Nucleus accumbens (tissue), 56 donors: ENCODE data around the gene HOGA1.
"Not testable (repeated sequence)": the region's sequence is repeated elsewhere in the genome, so short reads cannot be mapped to it uniquely, and the experiment has no call there.

Experiments
- DNase-seq, 56 donors: peaks; one replicate each; lab custom pipeline; 2025; lab: John Stamatoyannopoulos, UW

The HOGA1 gene

DNA sequence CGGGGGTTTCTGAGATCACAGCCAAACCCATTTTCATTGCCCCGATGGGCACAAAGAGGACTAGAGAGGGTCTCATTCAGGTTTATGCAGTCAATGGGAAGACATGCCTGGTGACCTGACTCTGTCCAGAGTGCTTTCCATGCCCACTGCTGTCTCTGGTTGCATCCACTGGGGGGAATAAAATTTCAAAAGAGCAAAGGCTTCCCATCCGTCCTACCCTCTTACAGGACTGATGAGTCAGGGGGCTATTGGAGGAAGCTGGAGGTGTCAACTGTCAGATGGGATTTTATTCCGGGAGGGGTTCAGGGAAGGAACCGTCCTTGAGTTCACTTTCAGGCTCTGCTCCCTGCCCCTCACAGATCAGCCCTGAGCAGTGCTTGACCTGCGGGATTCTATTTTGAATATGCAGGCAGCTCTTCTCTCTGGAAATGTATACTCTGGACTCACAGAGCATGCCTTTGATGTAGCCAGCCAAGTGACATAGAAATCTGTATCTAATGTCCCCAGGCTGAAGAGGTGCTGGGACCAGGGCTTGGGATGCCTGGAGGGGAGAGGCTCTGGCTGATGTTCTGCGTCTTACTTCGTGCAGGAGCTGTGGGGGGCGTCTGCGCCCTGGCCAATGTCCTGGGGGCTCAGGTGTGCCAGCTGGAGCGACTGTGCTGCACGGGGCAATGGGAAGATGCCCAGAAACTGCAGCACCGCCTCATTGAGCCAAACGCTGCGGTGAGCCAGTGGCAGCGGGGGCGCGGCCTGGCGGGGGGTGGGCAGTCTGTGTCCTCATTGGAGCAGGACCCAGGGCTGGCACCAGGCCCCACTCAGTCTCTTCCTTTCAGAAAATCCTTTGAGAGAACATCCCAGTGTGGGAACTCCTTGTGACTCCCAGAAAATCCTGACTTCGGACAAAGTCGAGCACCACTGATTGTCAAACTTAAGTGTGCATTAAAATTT lies 17.4 kb downstream of the HOGA1 start:
- DNase-seq, result peak in 33 of 56 donors; percentile 6 to 69 (median 37)

DNA sequence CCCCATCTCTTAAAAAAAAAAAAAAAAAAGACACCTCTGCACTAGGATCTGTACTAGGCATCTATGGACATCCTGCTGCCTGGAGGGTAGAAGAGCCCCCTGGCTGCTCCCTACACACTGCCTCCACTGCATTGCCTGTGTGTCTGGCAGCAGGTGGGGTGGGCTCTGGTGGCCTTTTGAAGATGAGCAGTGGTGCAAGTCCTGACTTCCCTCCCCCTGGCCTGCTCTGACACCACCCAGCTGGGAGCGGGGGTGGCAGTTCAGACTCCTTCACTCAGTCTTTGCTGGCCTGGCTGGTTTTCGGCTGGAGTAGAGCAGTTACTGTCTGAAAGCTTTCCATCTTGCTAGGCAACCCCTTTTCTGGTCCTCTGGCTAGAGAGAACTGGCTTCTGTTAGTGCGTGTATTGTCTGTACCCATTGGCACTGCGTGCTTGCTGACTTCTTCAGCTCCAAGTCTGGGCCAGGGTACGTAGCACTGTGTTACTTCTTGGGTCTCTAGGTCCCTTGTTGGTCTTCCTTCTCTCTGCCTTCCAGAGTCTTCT lies 23.0 kb downstream of the HOGA1 start:
- peak in 24 of 56 donors; percentile 3 to 74 (median 28) for DNase-seq

DNA sequence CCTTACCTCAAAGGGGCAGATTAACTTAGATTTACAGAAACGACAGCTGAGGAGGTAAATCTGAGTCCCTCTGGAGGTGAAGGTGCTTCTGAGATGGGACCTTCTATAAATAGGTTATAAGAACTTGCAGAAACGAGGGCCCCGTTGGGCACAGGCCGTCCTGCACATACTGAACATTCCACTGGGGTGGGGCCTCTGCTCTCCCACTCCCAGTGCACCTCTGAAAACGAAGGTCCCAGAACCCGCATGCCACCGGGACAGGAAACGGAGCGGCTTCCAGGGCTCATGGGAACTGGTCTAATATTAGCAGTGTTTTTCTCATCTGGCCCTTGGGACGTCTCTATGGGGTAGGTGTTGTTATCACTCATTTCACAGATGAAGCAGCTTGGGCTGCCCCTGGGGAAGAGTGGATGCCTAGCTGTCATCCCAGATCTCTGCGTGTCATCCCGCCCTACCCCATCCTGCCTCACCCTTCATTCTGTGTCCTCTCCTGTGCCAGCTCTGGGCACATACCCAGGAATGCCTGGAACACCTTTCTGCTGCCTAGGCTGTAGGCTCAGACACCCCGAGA lies 24.9 kb downstream of the HOGA1 start:
- DNase-seq, result no peak

DNA sequence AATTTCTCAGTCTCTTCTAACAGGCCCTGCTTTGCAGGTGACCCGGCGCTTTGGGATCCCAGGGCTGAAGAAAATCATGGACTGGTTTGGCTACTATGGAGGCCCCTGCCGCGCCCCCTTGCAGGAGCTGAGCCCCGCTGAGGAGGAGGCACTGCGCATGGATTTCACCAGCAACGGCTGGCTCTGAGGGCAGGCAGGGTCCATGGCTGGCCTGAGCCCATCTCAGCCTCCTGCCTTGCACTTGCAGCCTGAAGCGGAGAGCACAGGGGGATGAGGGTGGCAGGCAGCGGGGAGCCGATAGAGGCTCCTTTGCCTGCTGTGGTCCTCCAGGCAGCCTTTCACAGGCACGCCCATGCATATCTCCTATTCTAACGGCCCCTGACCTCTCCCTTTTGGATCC lies 27.3 kb downstream of the HOGA1 start:
- no peak for DNase-seq

GRCh38 chr10:97612386-97612785 lies 28.2 kb downstream of the HOGA1 start:
- DNase-seq, result no peak

- no peak for DNase-seq
Measured at GRCh38 chr10:97618285-97618684, 34.1 kb downstream of the HOGA1 start.

DNA sequence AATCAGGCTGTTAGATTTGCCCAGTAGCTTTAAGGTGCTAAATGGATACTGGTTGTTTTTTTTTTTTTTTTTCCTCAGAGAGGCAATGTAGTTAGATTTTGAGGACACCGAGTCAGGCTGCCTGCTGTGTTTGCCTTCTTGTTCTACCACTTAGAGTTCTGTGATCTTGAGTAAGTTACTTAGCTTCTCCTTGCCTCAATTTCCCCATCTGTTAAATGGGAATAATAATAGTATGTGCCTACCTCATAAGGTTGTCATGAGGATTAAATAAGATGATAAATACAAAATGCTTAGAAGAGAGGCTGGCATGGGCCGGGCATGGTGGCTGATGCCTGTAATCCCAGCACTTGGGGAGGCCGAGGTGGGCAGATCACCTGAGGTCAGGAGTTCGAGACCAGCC lies 34.5 kb downstream of the HOGA1 start:
- no peak for DNase-seq

GRCh38 chr10:97623277-97623676 lies 39.1 kb downstream of the HOGA1 start:
- no peak for DNase-seq

- no peak for DNase-seq
Measured at GRCh38 chr10:97627731-97628130, 43.5 kb downstream of the HOGA1 start.

- no peak for DNase-seq
Measured at GRCh38 chr10:97628228-97628627, 44.0 kb downstream of the HOGA1 start.

GRCh38 chr10:97629289-97629688 lies 45.1 kb downstream of the HOGA1 start:
- DNase-seq, result no peak

- DNase-seq, result no peak
Measured at GRCh38 chr10:97631098-97631497, 46.9 kb downstream of the HOGA1 start.

DNA sequence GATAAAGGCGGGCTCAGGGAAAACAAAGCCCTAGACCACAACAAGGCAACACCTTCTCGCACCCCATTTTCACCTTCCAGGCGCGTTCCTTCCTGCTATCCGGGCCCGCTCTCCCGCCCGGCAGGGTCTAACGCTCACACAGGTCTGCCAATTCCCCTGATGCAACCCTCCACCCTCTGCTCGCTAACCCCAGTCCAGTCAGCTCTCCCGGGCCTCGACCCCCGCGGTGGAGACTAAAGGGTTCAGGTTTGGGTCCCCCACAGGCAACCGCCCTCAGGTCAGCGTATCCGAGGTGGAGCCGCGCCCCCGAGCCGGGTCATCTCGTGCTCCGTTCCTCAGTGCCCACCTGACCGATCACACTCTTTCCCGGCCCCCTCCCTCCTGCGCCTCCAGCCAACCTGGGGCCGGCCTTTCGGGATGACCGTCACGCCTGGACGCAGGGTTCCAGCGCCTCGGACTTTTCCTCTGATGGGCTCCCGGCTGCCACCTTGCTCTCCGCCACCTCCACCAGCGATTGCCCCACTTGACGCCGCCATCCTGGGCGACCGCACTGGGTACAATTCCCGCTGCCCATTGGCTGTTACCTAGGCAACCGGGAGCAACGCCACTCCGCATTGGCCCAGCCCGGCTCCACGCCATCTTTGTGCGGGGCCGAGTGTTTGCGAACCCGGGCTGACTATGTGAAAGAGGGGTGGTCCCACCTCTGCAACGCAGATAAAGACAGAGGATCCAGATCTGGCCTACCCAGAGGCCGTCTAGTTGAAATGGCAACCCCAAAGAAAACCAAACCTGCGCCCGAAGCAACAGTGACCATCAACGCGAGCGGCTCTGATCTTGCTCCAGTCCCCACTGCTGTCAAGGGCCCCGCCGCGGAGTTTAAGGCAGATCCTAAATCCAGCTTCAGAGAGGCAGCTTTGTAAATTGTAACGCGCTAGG lies 49.0 kb downstream of the HOGA1 start, which contains the start of gene MORN4:
Gene MORN4, minus strand, starts transcription at position 552 of the 936 bp plus-strand sequence. CDS start 13,847 bp downstream, outside the sequence.
- DNase-seq, result peak; percentile 58 to 97 (median 89)

DNA sequence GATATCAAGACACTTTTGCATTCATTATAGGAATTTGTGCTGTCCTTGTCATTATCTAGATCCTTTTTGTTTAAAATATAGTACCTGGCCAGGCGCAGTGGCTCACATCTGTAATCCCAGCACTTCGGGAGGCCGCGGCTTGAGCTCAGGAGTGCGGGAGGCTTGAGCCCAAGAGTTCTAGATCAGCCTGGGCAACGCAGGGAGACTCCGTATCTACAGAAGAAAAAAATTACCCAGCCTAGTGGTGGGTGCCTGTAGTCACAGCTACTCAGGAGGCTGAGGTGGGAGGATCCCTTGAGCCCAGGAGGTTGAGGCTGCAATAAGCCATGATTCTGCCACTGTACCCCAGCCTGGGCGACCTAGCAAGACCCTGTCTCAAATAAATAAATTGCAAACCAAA lies 49.7 kb downstream of the HOGA1 start:
- peak in 2 of 56 donors; percentile 32 to 43 for DNase-seq

DNA sequence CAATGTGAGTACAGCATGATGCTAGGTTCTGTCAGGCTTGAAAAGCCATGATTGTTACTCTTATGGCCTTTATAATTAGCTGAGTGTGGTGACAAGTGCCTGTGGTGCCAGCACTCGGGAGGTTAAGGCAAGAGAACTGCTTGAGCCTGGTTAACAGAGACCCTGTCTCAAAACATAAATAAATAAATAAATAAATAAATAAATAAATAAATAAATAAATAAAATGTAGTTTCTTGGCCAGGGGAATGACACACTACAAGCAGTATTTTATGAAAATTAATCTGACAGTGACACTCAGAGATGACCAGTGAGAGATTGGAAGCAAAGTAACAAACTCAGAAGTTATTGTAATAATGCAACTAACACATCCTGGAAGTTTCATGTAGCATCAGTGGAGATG lies 51.4 kb downstream of the HOGA1 start:
- no peak for DNase-seq

DNA sequence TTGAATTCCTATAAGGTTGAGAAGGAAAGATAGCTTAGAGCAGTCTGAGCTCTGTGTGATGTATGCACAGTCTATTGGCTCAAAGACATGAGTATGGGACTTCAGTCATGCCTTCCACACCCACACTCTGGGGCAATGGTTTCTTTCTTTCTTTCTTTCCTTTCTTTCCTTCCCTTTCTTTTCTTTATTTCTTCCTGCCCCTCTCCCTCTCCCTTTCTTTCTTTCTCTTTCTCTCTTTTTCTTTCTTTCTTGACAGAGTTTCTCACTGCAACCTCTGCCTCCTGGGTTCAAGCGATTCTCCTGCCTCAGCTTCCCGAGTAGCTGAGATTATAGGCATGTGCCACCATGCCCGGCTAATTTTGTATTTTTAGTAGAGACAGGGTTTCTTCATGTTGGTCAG lies 54.9 kb downstream of the HOGA1 start:
- not testable (repeated sequence) for DNase-seq

GRCh38 chr10:97640174-97640867 lies 56.1 kb downstream of the HOGA1 start, which contains the start of gene PI4K2A:
PI4K2A (plus strand) TSS chr10:97640671; CDS start chr10:97640743, 72 bp downstream.
- DNase-seq, result peak; percentile 67 to 99 (median 97)

GRCh38 chr10:97640868-97641811 lies 57.0 kb downstream of the HOGA1 start:
- DNase-seq, result peak in 26 of 56 donors; percentile 5 to 50 (median 25)
